OCI-LY1 (cell line): ENCODE measurements around the gene DMKN.

Source experiments
- CTCF ChIP-seq: fragments of 200-600 bp; sonication (generic), shearing (Covaris generic); IDR thresholded peaks from 2 replicates; pipeline ENCODE4 v1.5.1; 2017; ENCODE audit warnings: mild to moderate bottlenecking, antibody characterized with exemption, low read length, moderate library complexity, mixed read lengths
- EZH2 ChIP-seq: fragments of 200-600 bp; sonication (generic), shearing (Covaris generic); IDR thresholded peaks from 2 replicates; pipeline ENCODE4 v1.8.0; 2017; ENCODE audit warnings: borderline replicate concordance, mixed run types, mild to moderate bottlenecking, antibody characterized with exemption, low read length, moderate library complexity, mixed read lengths

DNA sequence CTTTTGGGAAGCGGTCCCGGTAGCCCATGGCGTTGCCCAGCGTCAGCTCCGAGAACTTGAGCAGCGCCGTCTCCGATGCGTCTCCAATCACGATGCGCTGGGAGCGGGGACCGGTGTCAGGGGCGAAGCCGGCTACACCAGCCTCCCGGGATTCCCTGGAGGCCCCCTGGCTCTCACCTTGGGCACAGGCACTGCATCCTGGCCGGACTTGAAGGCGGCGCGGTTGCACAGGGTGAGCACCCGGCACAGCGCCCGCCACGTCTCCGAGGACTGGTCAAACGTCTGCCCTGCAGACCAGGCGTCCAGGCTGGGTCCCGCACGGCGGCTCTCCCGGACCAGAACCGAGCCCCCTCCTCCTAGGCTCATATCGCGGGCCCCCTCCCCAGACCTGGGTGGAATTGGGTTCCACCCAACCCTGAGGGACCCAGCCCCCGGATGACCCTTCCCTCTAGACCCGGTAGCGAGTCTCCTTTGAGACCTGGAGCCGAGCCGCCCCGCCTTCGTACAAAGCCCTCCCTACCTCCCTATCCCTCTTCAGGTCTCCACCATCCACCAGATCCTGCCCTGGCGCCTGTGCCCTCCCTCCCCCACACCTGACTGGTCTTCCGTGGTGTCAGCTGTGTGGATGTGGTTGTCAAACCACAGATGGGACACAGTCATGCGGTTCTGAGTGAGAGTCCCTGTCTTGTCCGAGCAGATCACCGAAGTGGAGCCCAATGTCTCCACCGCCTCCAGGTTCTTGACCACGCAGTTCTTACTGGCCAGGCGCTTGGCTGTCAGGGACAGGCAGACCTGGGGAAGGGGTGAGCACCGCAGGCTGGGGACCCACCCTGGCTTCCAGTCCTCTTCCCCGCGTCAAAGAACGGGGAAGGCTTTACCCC is 45.2 kb upstream of the DMKN start:
- TF ChIP-seq CTCF (no peak), EZH2 (no peak)
